C1 segment of cervical spinal cord (tissue), 14 donors: Measurements from ENCODE around the gene CACNG3.
"Not testable (repeated sequence)": the region's sequence is repeated elsewhere in the genome, so short reads cannot be mapped to it uniquely, and the experiment has no call there.

Experiments used
- DNase-seq, 14 donors: peaks; one replicate each; lab custom pipeline; 2025; lab: John Stamatoyannopoulos, UW

CACNG3 gene

GRCh38 chr16:24275413-24275812 lies 19.3 kb downstream of the CACNG3 start:
- no peak for DNase-seq

- no peak for DNase-seq
Observed at GRCh38 chr16:24279982-24280515, 23.9 kb downstream of the CACNG3 start.

GRCh38 chr16:24281466-24281865 lies 25.3 kb downstream of the CACNG3 start:
- DNase-seq = no peak

GRCh38 chr16:24282141-24282540 lies 26.0 kb downstream of the CACNG3 start:
- no peak for DNase-seq

GRCh38 chr16:24286741-24287405 lies 30.7 kb downstream of the CACNG3 start:
- no peak for DNase-seq

- DNase-seq = no peak
Observed at GRCh38 chr16:24288516-24288915, 32.4 kb downstream of the CACNG3 start.

- no peak for DNase-seq
Observed at GRCh38 chr16:24289166-24289700, 33.1 kb downstream of the CACNG3 start.

GRCh38 chr16:24291932-24292331 lies 35.8 kb downstream of the CACNG3 start:
- DNase-seq = no peak

GRCh38 chr16:24294131-24294530 lies 38.0 kb downstream of the CACNG3 start:
- DNase-seq = peak in 1 of 14 donors; percentile 7

- DNase-seq = no peak
Observed at GRCh38 chr16:24297375-24297774, 41.2 kb downstream of the CACNG3 start.

- DNase-seq = no peak
Observed at GRCh38 chr16:24298548-24299167, 42.5 kb downstream of the CACNG3 start.

GRCh38 chr16:24300750-24301149 lies 44.6 kb downstream of the CACNG3 start:
- DNase-seq = not testable (repeated sequence)

GRCh38 chr16:24302636-24303035 lies 46.5 kb downstream of the CACNG3 start:
- DNase-seq = no peak

GRCh38 chr16:24308200-24308599 lies 52.1 kb downstream of the CACNG3 start:
- no peak for DNase-seq

GRCh38 chr16:24309258-24310142 lies 53.4 kb downstream of the CACNG3 start:
- no peak for DNase-seq

GRCh38 chr16:24315343-24315742 lies 59.2 kb downstream of the CACNG3 start:
- DNase-seq = no peak

- DNase-seq = no peak
Observed at GRCh38 chr16:24318680-24319079, 62.5 kb downstream of the CACNG3 start.

GRCh38 chr16:24319126-24319814 lies 63.1 kb downstream of the CACNG3 start:
- DNase-seq = no peak

GRCh38 chr16:24322106-24322505 lies 66.0 kb downstream of the CACNG3 start:
- DNase-seq = no peak

- no peak for DNase-seq
Observed at GRCh38 chr16:24324421-24324820, 68.3 kb downstream of the CACNG3 start.

- no peak for DNase-seq
Observed at GRCh38 chr16:24328835-24329452, 72.8 kb downstream of the CACNG3 start.
